Heart left ventricle (tissue), 13 donors: ENCODE data around the gene ZBTB14.

Experiments
- POLR2A ChIP-seq, 2 donors: fragments of 450-650 bp; IDR thresholded peaks; one replicate each; pipeline ENCODE4 v1.6.1; 2017; ENCODE audit warnings: antibody characterized with exemption in 2 of 2, mild to moderate bottlenecking in 2 of 2, moderate library complexity in 2 of 2
- TF ChIP-seq, protein P1 (sequence below), 12 donors: fragments of 200-600 bp; sonication (generic) in 4 of 12; IDR thresholded peaks; one replicate each; pipeline versions ENCODE4 v1.5.0 to v1.8.0; 2018 to 2022; ENCODE audit warnings: antibody characterized with exemption in 12 of 12, mild to moderate bottlenecking in 5 of 12
- donor health status: ischemic (EF 13 %, LVEDD 7.1; RV severe dilation, severe dysfunction).
- donor health status: DM: no; HTN: yes; CAD: no.
- donor health status: DM: no; HTN: no; CAD: no.
- donor health status: ischemic (EF 25% LVEDD 6.9; RV normal size, moderate dysfunction).
- donor health status: ischemic (EF 25% LVEDD 5.7; RV mildly dilated, moderate dysfunction).
- donor health status: ischemic (EF 35%, LVEDD 5.7; RV mildly dilated, moderate dysfunction).
- donor health status: nonischemic (EF 11% LVEDD 7.7; RV severe dilation, severe dysfunction).
- donor health status: DM: yes; HTN: yes; CAD: no.
- donor health status: PGD.
- donor health status: ischemic (EF 29% LVEDD 5.4; RV normal size, mild dysfunction).
- donor health status: nonischemic (EF 23%, LVEDD 6.1; RV moderate dilation, normal function).

DNA sequence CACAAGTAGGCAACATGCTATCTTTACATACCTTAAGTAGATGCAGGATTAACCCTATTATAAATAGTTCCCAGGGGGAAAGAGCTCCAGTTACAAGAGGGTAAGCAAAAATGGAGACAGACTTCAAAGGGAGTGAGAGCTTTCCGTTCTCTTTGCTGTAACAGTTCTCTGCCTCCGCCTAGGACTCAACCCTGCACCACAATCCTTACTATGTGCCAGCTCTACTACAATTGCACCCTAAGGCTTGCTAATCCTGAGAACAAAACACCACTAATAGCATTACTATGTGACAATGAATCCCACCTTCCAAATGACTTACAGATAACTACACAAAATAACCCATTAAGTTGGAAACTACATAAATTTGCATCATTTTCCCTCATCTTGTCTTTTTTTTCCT, 7.7 kb downstream of the ZBTB14 start:
- TF ChIP-seq POLR2A (IDR thresholded peaks at IDR 0.05), result no peak
- TF ChIP-seq, protein P1, sequence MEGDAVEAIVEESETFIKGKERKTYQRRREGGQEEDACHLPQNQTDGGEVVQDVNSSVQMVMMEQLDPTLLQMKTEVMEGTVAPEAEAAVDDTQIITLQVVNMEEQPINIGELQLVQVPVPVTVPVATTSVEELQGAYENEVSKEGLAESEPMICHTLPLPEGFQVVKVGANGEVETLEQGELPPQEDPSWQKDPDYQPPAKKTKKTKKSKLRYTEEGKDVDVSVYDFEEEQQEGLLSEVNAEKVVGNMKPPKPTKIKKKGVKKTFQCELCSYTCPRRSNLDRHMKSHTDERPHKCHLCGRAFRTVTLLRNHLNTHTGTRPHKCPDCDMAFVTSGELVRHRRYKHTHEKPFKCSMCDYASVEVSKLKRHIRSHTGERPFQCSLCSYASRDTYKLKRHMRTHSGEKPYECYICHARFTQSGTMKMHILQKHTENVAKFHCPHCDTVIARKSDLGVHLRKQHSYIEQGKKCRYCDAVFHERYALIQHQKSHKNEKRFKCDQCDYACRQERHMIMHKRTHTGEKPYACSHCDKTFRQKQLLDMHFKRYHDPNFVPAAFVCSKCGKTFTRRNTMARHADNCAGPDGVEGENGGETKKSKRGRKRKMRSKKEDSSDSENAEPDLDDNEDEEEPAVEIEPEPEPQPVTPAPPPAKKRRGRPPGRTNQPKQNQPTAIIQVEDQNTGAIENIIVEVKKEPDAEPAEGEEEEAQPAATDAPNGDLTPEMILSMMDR (IDR thresholded peaks at IDR 0.05), result no peak
